Testis (tissue), 2 donors: ENCODE measurements around the gene NCKAP5.

Experiments used
- POLR2A ChIP-seq: fragments of 450-650 bp; IDR thresholded peaks from one replicate; pipeline ENCODE4 v1.6.1; 2017; ENCODE audit warnings: antibody characterized with exemption, mild to moderate bottlenecking, moderate library complexity
- TF ChIP-seq, protein P1 (sequence below), 3 experiments: fragments of 450-650 bp in 2 of 3; fragments of 200-600 bp in 1 of 3; sonication (generic) in 1 of 3; IDR thresholded peaks; one replicate each; pipeline ENCODE4 v1.5.1; 2016 to 2019; ENCODE audit warnings: antibody characterized with exemption in 3 of 3, mild to moderate bottlenecking in 2 of 3, moderate library complexity in 1 of 3

DNA sequence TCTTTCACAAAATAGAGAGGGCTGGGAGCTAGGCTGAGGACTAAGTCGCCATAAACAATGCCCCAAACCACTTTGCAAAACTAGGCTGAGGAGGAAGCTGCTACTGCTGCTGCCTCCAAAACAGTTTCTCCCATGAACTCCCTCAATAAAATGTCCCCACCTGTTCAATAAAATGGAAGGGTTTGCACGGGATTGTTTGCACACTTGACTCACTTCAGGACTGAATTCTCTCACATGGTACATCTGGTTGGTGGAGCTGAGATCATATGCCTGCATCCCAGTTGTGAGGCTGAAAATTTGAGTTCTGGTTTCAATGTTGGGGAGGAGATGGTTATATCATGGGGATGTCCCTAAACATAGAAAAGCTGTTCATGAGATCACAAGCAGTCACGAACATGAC lies 26.5 kb downstream of the NCKAP5 start:
- TF ChIP-seq, protein P1, sequence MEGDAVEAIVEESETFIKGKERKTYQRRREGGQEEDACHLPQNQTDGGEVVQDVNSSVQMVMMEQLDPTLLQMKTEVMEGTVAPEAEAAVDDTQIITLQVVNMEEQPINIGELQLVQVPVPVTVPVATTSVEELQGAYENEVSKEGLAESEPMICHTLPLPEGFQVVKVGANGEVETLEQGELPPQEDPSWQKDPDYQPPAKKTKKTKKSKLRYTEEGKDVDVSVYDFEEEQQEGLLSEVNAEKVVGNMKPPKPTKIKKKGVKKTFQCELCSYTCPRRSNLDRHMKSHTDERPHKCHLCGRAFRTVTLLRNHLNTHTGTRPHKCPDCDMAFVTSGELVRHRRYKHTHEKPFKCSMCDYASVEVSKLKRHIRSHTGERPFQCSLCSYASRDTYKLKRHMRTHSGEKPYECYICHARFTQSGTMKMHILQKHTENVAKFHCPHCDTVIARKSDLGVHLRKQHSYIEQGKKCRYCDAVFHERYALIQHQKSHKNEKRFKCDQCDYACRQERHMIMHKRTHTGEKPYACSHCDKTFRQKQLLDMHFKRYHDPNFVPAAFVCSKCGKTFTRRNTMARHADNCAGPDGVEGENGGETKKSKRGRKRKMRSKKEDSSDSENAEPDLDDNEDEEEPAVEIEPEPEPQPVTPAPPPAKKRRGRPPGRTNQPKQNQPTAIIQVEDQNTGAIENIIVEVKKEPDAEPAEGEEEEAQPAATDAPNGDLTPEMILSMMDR (IDR thresholded peaks at IDR 0.05) = no peak
- no peak for TF ChIP-seq POLR2A
